ENCODE results near the gene FIG4. TPM values are rescaled to one million over a fixed set of nuclear protein-coding genes. Genes with fewer than 3 reads are reported as not detected.
"Not testable (repeated sequence)": the region's sequence is repeated elsewhere in the genome, so short reads cannot be mapped to it uniquely, and the experiment has no call there.

FIG4 gene
- total and polyA plus RNA-seq, 8 donors = 18.0 to 24.5 (median 19.0) TPM

GRCh38 chr6:109743739-109744138 is 52.6 kb downstream of the FIG4 start:
- Histone ChIP-seq H3K4me1 (no peaks in the 10 kb centered on the region), H3K4me3 (no peak overlapping the region), H3K27ac (no peak overlapping the region), H3K9me3 (no peaks in the 10 kb centered on the region), H3K36me3 (peaks cover 0 to 37% of the 10 kb centered on the region in 2 donors), H3K27me3 (no peaks in the 10 kb centered on the region)
- no peak for TF ChIP-seq CTCF (IDR thresholded peaks at IDR 0.05)
- ATAC-seq (no peak), DNase-seq (no peak)
- intact Hi-C loops (cut with DNase I) = no loop called here

- H3K9me3 ChIP-seq; ATAC-seq; H3K4me3 ChIP-seq; H3K4me1 ChIP-seq; DNase-seq; H3K27ac ChIP-seq; H3K27me3 ChIP-seq; intact Hi-C loops (cut with DNase I): not testable (repeated sequence)
- peaks cover 0 to 30% of the 10 kb centered on the region in 2 donors for H3K36me3 ChIP-seq
These were observed 53.7 kb downstream of the FIG4 start for GRCh38 chr6:109744779-109745178.

- Histone ChIP-seq H3K4me1 (no peaks in the 10 kb centered on the region), H3K36me3 (peaks cover 0 to 16% of the 10 kb centered on the region in 2 donors), H3K27me3 (no peaks in the 10 kb centered on the region), H3K27ac (no peak overlapping the region), H3K9me3 (no peaks in the 10 kb centered on the region), H3K4me3 (no peak overlapping the region)
- ATAC-seq (no peak), DNase-seq (no peak)
- no peak for TF ChIP-seq CTCF (IDR thresholded peaks at IDR 0.05)
- intact Hi-C loops (cut with DNase I) = no loop called here
These were observed 56.1 kb downstream of the FIG4 start for GRCh38 chr6:109747221-109747620.

- Histone ChIP-seq H3K27ac (peak overlapping the region in 1 of 2 donors; percentile 34), H3K9me3 (no peaks in the 10 kb centered on the region), H3K27me3 (no peaks in the 10 kb centered on the region), H3K4me1 (no peaks in the 10 kb centered on the region), H3K4me3 (no peak overlapping the region), H3K36me3 (peaks cover 0 to 29% of the 10 kb centered on the region in 2 donors)
- DNase-seq (no peak), ATAC-seq (no peak)
- intact Hi-C loops (cut with DNase I) = no loop called here
- TF ChIP-seq CTCF (IDR thresholded peaks at IDR 0.05) = no peak
These were observed 68.2 kb downstream of the FIG4 start for GRCh38 chr6:109759098-109759955.

GRCh38 chr6:109760208-109760607 is 69.1 kb downstream of the FIG4 start:
- TF ChIP-seq CTCF (IDR thresholded peaks at IDR 0.05) = no peak
- DNase-seq = no peak
- Histone ChIP-seq H3K27me3 (no peaks in the 10 kb centered on the region), H3K27ac (peak overlapping the region in 1 of 2 donors; percentile 34), H3K9me3 (no peaks in the 10 kb centered on the region), H3K36me3 (peaks cover 0 to 29% of the 10 kb centered on the region in 2 donors), H3K4me1 (no peaks in the 10 kb centered on the region), H3K4me3 (no peak overlapping the region)
- no peak for ATAC-seq
- intact Hi-C loops (cut with DNase I) = no loop called here

All from left lung (tissue), 10 donors.